ENCODE data around the gene LOXL4.

LOXL4 gene

GRCh38 chr10:98314532-98315284 lies 46.7 kb upstream of the LOXL4 start:
- peaks cover 22% of the 10 kb centered on the region for H3K27me3 ChIP-seq (ENCODE audit: insufficient read depth, low read length, poor library complexity)
- H3K4me3 ChIP-seq (ENCODE audit: low read depth in 1 of 2, low read length in 2 of 2), result no peak overlapping the region
- ATAC-seq (ENCODE audit: insufficient read depth, low read depth) (no peak), DNase-seq (no peak)
- H3K9ac ChIP-seq (ENCODE audit: low read depth, low read length), result no peak overlapping the region
- H3K9me3 ChIP-seq (ENCODE audit: insufficient read depth, low read length, severe bottlenecking), result no peaks in the 10 kb centered on the region
- H2AFZ ChIP-seq (ENCODE audit: low read depth, low read length), result no peak overlapping the region
- H4K20me1 ChIP-seq (ENCODE audit: insufficient read depth, low read length), result no peaks in the 10 kb centered on the region
- H3K4me2 ChIP-seq (ENCODE audit: insufficient read depth, low read length), result no peak overlapping the region
- no peaks in the 10 kb centered on the region for H3K36me3 ChIP-seq (ENCODE audit: insufficient read depth, low read length)
- H3K79me2 ChIP-seq (ENCODE audit: insufficient read depth, low read length), result no peaks in the 10 kb centered on the region
- no peak for TF ChIP-seq EZH2 (IDR thresholded peaks at IDR 0.05; ENCODE audit: borderline replicate concordance, low read depth, low read length, severe bottlenecking)
- TF ChIP-seq, protein P1, sequence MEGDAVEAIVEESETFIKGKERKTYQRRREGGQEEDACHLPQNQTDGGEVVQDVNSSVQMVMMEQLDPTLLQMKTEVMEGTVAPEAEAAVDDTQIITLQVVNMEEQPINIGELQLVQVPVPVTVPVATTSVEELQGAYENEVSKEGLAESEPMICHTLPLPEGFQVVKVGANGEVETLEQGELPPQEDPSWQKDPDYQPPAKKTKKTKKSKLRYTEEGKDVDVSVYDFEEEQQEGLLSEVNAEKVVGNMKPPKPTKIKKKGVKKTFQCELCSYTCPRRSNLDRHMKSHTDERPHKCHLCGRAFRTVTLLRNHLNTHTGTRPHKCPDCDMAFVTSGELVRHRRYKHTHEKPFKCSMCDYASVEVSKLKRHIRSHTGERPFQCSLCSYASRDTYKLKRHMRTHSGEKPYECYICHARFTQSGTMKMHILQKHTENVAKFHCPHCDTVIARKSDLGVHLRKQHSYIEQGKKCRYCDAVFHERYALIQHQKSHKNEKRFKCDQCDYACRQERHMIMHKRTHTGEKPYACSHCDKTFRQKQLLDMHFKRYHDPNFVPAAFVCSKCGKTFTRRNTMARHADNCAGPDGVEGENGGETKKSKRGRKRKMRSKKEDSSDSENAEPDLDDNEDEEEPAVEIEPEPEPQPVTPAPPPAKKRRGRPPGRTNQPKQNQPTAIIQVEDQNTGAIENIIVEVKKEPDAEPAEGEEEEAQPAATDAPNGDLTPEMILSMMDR (IDR thresholded peaks at IDR 0.05; ENCODE audit: borderline replicate concordance, extremely low read depth, low read length, poor library complexity, severe bottlenecking), result no peak
- H3K27ac ChIP-seq (ENCODE audit: low read length), result no peak overlapping the region
- H3K4me1 ChIP-seq (ENCODE audit: insufficient read depth, low read length), result no peaks in the 10 kb centered on the region

DNA sequence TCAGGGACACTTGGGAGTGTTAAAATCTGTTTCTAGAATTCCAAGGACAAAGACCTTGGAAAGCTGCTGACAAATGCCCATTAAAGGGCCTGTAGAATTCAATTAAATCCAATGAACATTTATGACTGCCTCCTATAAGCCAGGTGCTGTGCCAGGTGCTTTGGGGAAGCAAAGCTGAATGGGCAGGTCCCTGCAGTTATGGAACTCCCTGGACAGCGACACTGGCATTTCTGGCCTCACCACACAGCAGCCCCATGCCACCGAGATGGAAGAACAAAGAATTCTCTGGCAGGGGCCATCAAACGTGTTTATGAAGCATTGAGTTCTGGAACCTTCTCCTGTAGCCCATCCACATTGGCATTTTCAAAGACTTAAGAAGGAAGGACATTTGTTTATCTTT lies 45.6 kb upstream of the LOXL4 start:
- H3K79me2 ChIP-seq (ENCODE audit: insufficient read depth, low read length), result no peaks in the 10 kb centered on the region
- H3K4me3 ChIP-seq (ENCODE audit: low read depth in 1 of 2, low read length in 2 of 2), result no peak overlapping the region
- no peak overlapping the region for H3K9ac ChIP-seq (ENCODE audit: low read depth, low read length)
- no peaks in the 10 kb centered on the region for H3K9me3 ChIP-seq (ENCODE audit: insufficient read depth, low read length, severe bottlenecking)
- H3K27ac ChIP-seq (ENCODE audit: low read length), result no peak overlapping the region
- H3K4me1 ChIP-seq (ENCODE audit: insufficient read depth, low read length), result no peaks in the 10 kb centered on the region
- TF ChIP-seq EZH2 (IDR thresholded peaks at IDR 0.05; ENCODE audit: borderline replicate concordance, low read depth, low read length, severe bottlenecking), result no peak
- TF ChIP-seq, protein P1 (IDR thresholded peaks at IDR 0.05; ENCODE audit: borderline replicate concordance, extremely low read depth, low read length, poor library complexity, severe bottlenecking), result no peak
- H3K4me2 ChIP-seq (ENCODE audit: insufficient read depth, low read length), result no peak overlapping the region
- peaks cover 24% of the 10 kb centered on the region for H3K27me3 ChIP-seq (ENCODE audit: insufficient read depth, low read length, poor library complexity)
- H3K36me3 ChIP-seq (ENCODE audit: insufficient read depth, low read length), result no peaks in the 10 kb centered on the region
- ATAC-seq (ENCODE audit: insufficient read depth, low read depth) (no peak), DNase-seq (no peak)
- no peak overlapping the region for H2AFZ ChIP-seq (ENCODE audit: low read depth, low read length)
- H4K20me1 ChIP-seq (ENCODE audit: insufficient read depth, low read length), result no peaks in the 10 kb centered on the region

GRCh38 chr10:98312822-98313221 lies 44.8 kb upstream of the LOXL4 start:
- ATAC-seq (ENCODE audit: insufficient read depth, low read depth), result no peak
- no peaks in the 10 kb centered on the region for H3K4me1 ChIP-seq (ENCODE audit: insufficient read depth, low read length)

More at GRCh38 chr10:98312822-98313221, 44.8 kb upstream of the LOXL4 start:
- Histone ChIP-seq H3K9ac (ENCODE audit: low read depth, low read length) (no peak overlapping the region), H4K20me1 (ENCODE audit: insufficient read depth, low read length) (no peaks in the 10 kb centered on the region), H3K79me2 (ENCODE audit: insufficient read depth, low read length) (no peaks in the 10 kb centered on the region), H3K9me3 (ENCODE audit: insufficient read depth, low read length, severe bottlenecking) (no peaks in the 10 kb centered on the region), H3K27ac (ENCODE audit: low read length) (no peak overlapping the region), H3K4me3 (ENCODE audit: low read depth in 1 of 2, low read length in 2 of 2) (no peak overlapping the region), H3K36me3 (ENCODE audit: insufficient read depth, low read length) (no peaks in the 10 kb centered on the region), H3K27me3 (ENCODE audit: insufficient read depth, low read length, poor library complexity) (peaks cover 29% of the 10 kb centered on the region), H3K4me2 (ENCODE audit: insufficient read depth, low read length) (no peak overlapping the region), H2AFZ (ENCODE audit: low read depth, low read length) (no peak overlapping the region)
- DNase-seq, result no peak
- TF ChIP-seq EZH2 (IDR thresholded peaks at IDR 0.05; ENCODE audit: borderline replicate concordance, low read depth, low read length, severe bottlenecking), result no peak
- TF ChIP-seq, protein P1 (IDR thresholded peaks at IDR 0.05; ENCODE audit: borderline replicate concordance, extremely low read depth, low read length, poor library complexity, severe bottlenecking), result no peak

All from DND-41 (cell line).